OCI-LY1 (cell line): ENCODE results near the gene CBFA2T3.

Experiments
- H2AFZ ChIP-seq: fragments of 200-600 bp; sonication (generic), shearing (Covaris generic); 2 replicates; pipeline ENCODE4 v1.6.0; 2014; ENCODE audit warnings: antibody characterized with exemption, mild to moderate bottlenecking, low read length
- H3F3A ChIP-seq: fragments of 200-600 bp; sonication (generic), shearing (Covaris generic); 2 replicates; pipeline ENCODE4 v1.6.0; 2014; ENCODE audit warnings: mild to moderate bottlenecking, antibody characterized with exemption, low read length, moderate library complexity; ENCODE audit not compliant: insufficient read depth
- H3K27ac ChIP-seq: fragments of 200-600 bp; sonication (generic); 2 replicates; pipeline ENCODE4 v1.5.1; 2014; ENCODE audit warnings: low read length, mixed run types, mild to moderate bottlenecking, low read depth; ENCODE audit not compliant: poor library complexity, severe bottlenecking
- H3K27me3 ChIP-seq: fragments of 200-600 bp; sonication (generic); 2 replicates; pipeline ENCODE4 v1.6.0; 2014; ENCODE audit warnings: antibody characterized with exemption, mild to moderate bottlenecking, low read length, moderate library complexity; ENCODE audit not compliant: insufficient read depth
- H3K36me3 ChIP-seq: fragments of 200-600 bp; sonication (generic); 2 replicates; pipeline ENCODE4 v1.6.1; 2014; ENCODE audit warnings: mild to moderate bottlenecking, antibody characterized with exemption, low read length, moderate library complexity, mixed read lengths; ENCODE audit not compliant: insufficient read depth
- H3K4me1 ChIP-seq: fragments of 200-600 bp; sonication (generic); 2 replicates; pipeline ENCODE4 v1.5.1; 2014; ENCODE audit warnings: mild to moderate bottlenecking, low read length, moderate library complexity; ENCODE audit not compliant: insufficient read depth, severe bottlenecking
- H3K4me2 ChIP-seq: fragments of 200-600 bp; sonication (generic), shearing (Covaris generic); 2 replicates; pipeline ENCODE4 v1.6.1; 2014; ENCODE audit warnings: low read length
- H3K4me3 ChIP-seq: fragments of 200-600 bp; sonication (generic); 2 replicates; pipeline ENCODE4 v1.5.1; 2014; ENCODE audit warnings: low read length, low read depth, mild to moderate bottlenecking, mixed read lengths; ENCODE audit not compliant: poor library complexity, severe bottlenecking
- H3K79me2 ChIP-seq: fragments of 200-600 bp; shearing (Covaris generic); 2 replicates; pipeline ENCODE4 v1.6.1; 2016; ENCODE audit warnings: mixed run types, low read length, mixed read lengths; ENCODE audit not compliant: insufficient read depth
- H3K9ac ChIP-seq: fragments of 200-600 bp; sonication (generic), shearing (Covaris generic); 2 replicates; pipeline ENCODE4 v1.6.1; 2014; ENCODE audit warnings: mild to moderate bottlenecking, low read length, mixed read lengths
- H3K9me2 ChIP-seq: fragments of 200-600 bp; sonication (generic), shearing (Covaris generic); 2 replicates; pipeline ENCODE4 v1.6.1; 2014; ENCODE audit warnings: low read depth, mild to moderate bottlenecking, low read length, mixed read lengths
- H3K9me3 ChIP-seq: fragments of 200-600 bp; shearing (Covaris generic); 2 replicates; pipeline ENCODE4 v1.6.1; 2014; ENCODE audit warnings: low read length, mixed read lengths
- H4K20me1 ChIP-seq: fragments of 200-600 bp; sonication (generic), shearing (Covaris generic); 2 replicates; pipeline ENCODE4 v1.6.0; 2016; ENCODE audit warnings: mild to moderate bottlenecking, low read length; ENCODE audit not compliant: insufficient read depth
- CTCF ChIP-seq: fragments of 200-600 bp; sonication (generic), shearing (Covaris generic); IDR thresholded peaks from 2 replicates; pipeline ENCODE4 v1.5.1; 2017; ENCODE audit warnings: mild to moderate bottlenecking, antibody characterized with exemption, low read length, moderate library complexity, mixed read lengths
- EZH2 ChIP-seq: fragments of 200-600 bp; sonication (generic), shearing (Covaris generic); IDR thresholded peaks from 2 replicates; pipeline ENCODE4 v1.8.0; 2017; ENCODE audit warnings: borderline replicate concordance, mixed run types, mild to moderate bottlenecking, antibody characterized with exemption, low read length, moderate library complexity, mixed read lengths

Gene CBFA2T3

GRCh38 chr16:89013111-89013510, 36.1 kb upstream of the CBFA2T3 start:
- H3K4me2 ChIP-seq = no peak overlapping the region
- H3K9me3 ChIP-seq = no peaks in the 10 kb centered on the region
- no peaks in the 10 kb centered on the region; the same call in 1 of the 2 replicates for H3K27me3 ChIP-seq
- no peaks in the 10 kb centered on the region for H3K4me1 ChIP-seq
- no peak for TF ChIP-seq EZH2
- H4K20me1 ChIP-seq = no peaks in the 10 kb centered on the region
- H3K4me3 ChIP-seq = no peak overlapping the region
- no peaks in the 10 kb centered on the region for H3K9me2 ChIP-seq
- no peaks in the 10 kb centered on the region for H3K36me3 ChIP-seq
- H3K27ac ChIP-seq = no peak overlapping the region
- no peaks in the 10 kb centered on the region for H3F3A ChIP-seq
- no peak overlapping the region for H3K9ac ChIP-seq
- H3K79me2 ChIP-seq = no peaks in the 10 kb centered on the region
- H2AFZ ChIP-seq = no peak overlapping the region

GRCh38 chr16:89012622-89012995, 35.6 kb upstream of the CBFA2T3 start:
- no peaks in the 10 kb centered on the region for H3K9me2 ChIP-seq
- no peaks in the 10 kb centered on the region for H3K9me3 ChIP-seq
- no peak overlapping the region for H3K27ac ChIP-seq
- no peak overlapping the region for H3K4me3 ChIP-seq
- no peaks in the 10 kb centered on the region for H3K36me3 ChIP-seq
- H3K79me2 ChIP-seq = no peaks in the 10 kb centered on the region
- no peak for TF ChIP-seq CTCF
- no peaks in the 10 kb centered on the region; the same call in 1 of the 2 replicates for H3K27me3 ChIP-seq
- H3F3A ChIP-seq = no peaks in the 10 kb centered on the region
- H3K4me1 ChIP-seq = no peaks in the 10 kb centered on the region
- no peak overlapping the region for H3K4me2 ChIP-seq
- no peak overlapping the region for H2AFZ ChIP-seq
- no peaks in the 10 kb centered on the region for H4K20me1 ChIP-seq
- no peak overlapping the region for H3K9ac ChIP-seq

GRCh38 chr16:89011909-89012621, 35.1 kb upstream of the CBFA2T3 start:
- Histone ChIP-seq H3K4me2 (no peak overlapping the region), H3F3A (no peaks in the 10 kb centered on the region), H3K9ac (no peak overlapping the region), H3K4me3 (no peak overlapping the region), H3K79me2 (no peaks in the 10 kb centered on the region), H2AFZ (no peak overlapping the region), H3K27me3 (no peaks in the 10 kb centered on the region; the same call in 1 of the 2 replicates), H3K27ac (no peak overlapping the region), H3K9me2 (no peaks in the 10 kb centered on the region), H3K36me3 (no peaks in the 10 kb centered on the region), H4K20me1 (no peaks in the 10 kb centered on the region), H3K9me3 (no peaks in the 10 kb centered on the region), H3K4me1 (no peaks in the 10 kb centered on the region)
- TF ChIP-seq EZH2 (no peak), CTCF (no peak)
